ENCODE data around the gene KCTD16.

The KCTD16 gene

GRCh38 chr5:144336191-144336961 lies 165.7 kb downstream of the KCTD16 start:
- Mint-ChIP-seq H3K4me3 (no peak overlapping the region), H3K9me3 (peaks cover 3% of the 10 kb centered on the region), H3K36me3 (ENCODE audit: low read depth) (no peaks in the 10 kb centered on the region), H3K27ac (no peak overlapping the region), H3K27me3 (peaks cover 3% of the 10 kb centered on the region), H3K4me1 (ENCODE audit: low read depth) (no peaks in the 10 kb centered on the region)

- Mint-ChIP-seq H3K4me3 (no peak overlapping the region), H3K27ac (no peak overlapping the region), H3K27me3 (no peaks in the 10 kb centered on the region), H3K9me3 (peaks cover 4% of the 10 kb centered on the region), H3K36me3 (ENCODE audit: low read depth) (no peaks in the 10 kb centered on the region), H3K4me1 (ENCODE audit: low read depth) (no peaks in the 10 kb centered on the region)
These were observed 181.7 kb downstream of the KCTD16 start for GRCh38 chr5:144352330-144352729.

GRCh38 chr5:144352732-144353317 lies 182.2 kb downstream of the KCTD16 start:
- H3K36me3 Mint-ChIP-seq (ENCODE audit: low read depth): no peaks in the 10 kb centered on the region
- no peaks in the 10 kb centered on the region for H3K4me1 Mint-ChIP-seq (ENCODE audit: low read depth)
- H3K9me3 Mint-ChIP-seq: peaks cover 3% of the 10 kb centered on the region
- no peak overlapping the region for H3K4me3 Mint-ChIP-seq
- H3K27me3 Mint-ChIP-seq: no peaks in the 10 kb centered on the region
- no peak overlapping the region for H3K27ac Mint-ChIP-seq

- H3K27ac Mint-ChIP-seq: no peak overlapping the region
- no peak overlapping the region for H3K4me3 Mint-ChIP-seq
- no peaks in the 10 kb centered on the region for H3K4me1 Mint-ChIP-seq (ENCODE audit: low read depth)
- H3K27me3 Mint-ChIP-seq: no peaks in the 10 kb centered on the region
- H3K36me3 Mint-ChIP-seq (ENCODE audit: low read depth): no peaks in the 10 kb centered on the region
- H3K9me3 Mint-ChIP-seq: no peaks in the 10 kb centered on the region
These were observed 185.8 kb downstream of the KCTD16 start for GRCh38 chr5:144356489-144356888.

- H3K4me3 Mint-ChIP-seq: no peak overlapping the region
- no peaks in the 10 kb centered on the region for H3K36me3 Mint-ChIP-seq (ENCODE audit: low read depth)
- no peak overlapping the region for H3K27ac Mint-ChIP-seq
- H3K27me3 Mint-ChIP-seq: no peaks in the 10 kb centered on the region
- H3K9me3 Mint-ChIP-seq: no peaks in the 10 kb centered on the region
- H3K4me1 Mint-ChIP-seq (ENCODE audit: low read depth): no peaks in the 10 kb centered on the region
These were observed 190.7 kb downstream of the KCTD16 start for GRCh38 chr5:144361406-144361805.

- H3K9me3 Mint-ChIP-seq: no peaks in the 10 kb centered on the region
These were observed 195.2 kb downstream of the KCTD16 start for GRCh38 chr5:144365885-144366284.

GRCh38 chr5:144367991-144368390 lies 197.3 kb downstream of the KCTD16 start:
- Mint-ChIP-seq H3K4me3 (no peak overlapping the region), H3K27me3 (no peaks in the 10 kb centered on the region), H3K36me3 (ENCODE audit: low read depth) (no peaks in the 10 kb centered on the region), H3K9me3 (no peaks in the 10 kb centered on the region), H3K4me1 (ENCODE audit: low read depth) (no peaks in the 10 kb centered on the region), H3K27ac (no peak overlapping the region)

More at GRCh38 chr5:144365885-144366284, 195.2 kb downstream of the KCTD16 start:
- no peak overlapping the region for H3K4me3 Mint-ChIP-seq
- H3K4me1 Mint-ChIP-seq (ENCODE audit: low read depth): no peaks in the 10 kb centered on the region
- H3K27me3 Mint-ChIP-seq: no peaks in the 10 kb centered on the region
- no peak overlapping the region for H3K27ac Mint-ChIP-seq
- no peaks in the 10 kb centered on the region for H3K36me3 Mint-ChIP-seq (ENCODE audit: low read depth)

- Mint-ChIP-seq H3K4me1 (ENCODE audit: low read depth) (no peaks in the 10 kb centered on the region), H3K9me3 (no peaks in the 10 kb centered on the region), H3K36me3 (ENCODE audit: low read depth) (no peaks in the 10 kb centered on the region), H3K27me3 (no peaks in the 10 kb centered on the region), H3K4me3 (no peak overlapping the region), H3K27ac (no peak overlapping the region)
These were observed 197.9 kb downstream of the KCTD16 start for GRCh38 chr5:144368556-144368955.

GRCh38 chr5:144369006-144369405 lies 198.3 kb downstream of the KCTD16 start:
- H3K9me3 Mint-ChIP-seq: no peaks in the 10 kb centered on the region

GRCh38 chr5:144370273-144370672 lies 199.6 kb downstream of the KCTD16 start:
- no peak overlapping the region for H3K27ac Mint-ChIP-seq
- H3K4me3 Mint-ChIP-seq: no peak overlapping the region
- H3K9me3 Mint-ChIP-seq: no peaks in the 10 kb centered on the region
- H3K4me1 Mint-ChIP-seq (ENCODE audit: low read depth): no peaks in the 10 kb centered on the region
- H3K27me3 Mint-ChIP-seq: no peaks in the 10 kb centered on the region
- no peaks in the 10 kb centered on the region for H3K36me3 Mint-ChIP-seq (ENCODE audit: low read depth)

More at GRCh38 chr5:144369006-144369405, 198.3 kb downstream of the KCTD16 start:
- Mint-ChIP-seq H3K36me3 (ENCODE audit: low read depth) (no peaks in the 10 kb centered on the region), H3K27me3 (no peaks in the 10 kb centered on the region), H3K4me1 (ENCODE audit: low read depth) (no peaks in the 10 kb centered on the region), H3K27ac (no peak overlapping the region), H3K4me3 (no peak overlapping the region)

- Mint-ChIP-seq H3K36me3 (ENCODE audit: low read depth) (no peaks in the 10 kb centered on the region), H3K27ac (no peak overlapping the region), H3K27me3 (no peaks in the 10 kb centered on the region), H3K4me3 (no peak overlapping the region), H3K9me3 (no peaks in the 10 kb centered on the region), H3K4me1 (ENCODE audit: low read depth) (no peaks in the 10 kb centered on the region)
These were observed 204.0 kb downstream of the KCTD16 start for GRCh38 chr5:144374637-144375036.

GRCh38 chr5:144377207-144377606 lies 206.5 kb downstream of the KCTD16 start:
- H3K27ac Mint-ChIP-seq: no peak overlapping the region
- H3K36me3 Mint-ChIP-seq (ENCODE audit: low read depth): no peaks in the 10 kb centered on the region
- H3K4me3 Mint-ChIP-seq: no peak overlapping the region

GRCh38 chr5:144378681-144379080 lies 208.0 kb downstream of the KCTD16 start:
- Mint-ChIP-seq H3K27me3 (no peaks in the 10 kb centered on the region), H3K4me3 (no peak overlapping the region), H3K36me3 (ENCODE audit: low read depth) (no peaks in the 10 kb centered on the region), H3K9me3 (peaks cover 11% of the 10 kb centered on the region), H3K27ac (no peak overlapping the region), H3K4me1 (ENCODE audit: low read depth) (no peaks in the 10 kb centered on the region)

More at GRCh38 chr5:144377207-144377606, 206.5 kb downstream of the KCTD16 start:
- Mint-ChIP-seq H3K27me3 (no peaks in the 10 kb centered on the region), H3K9me3 (peaks cover 11% of the 10 kb centered on the region), H3K4me1 (ENCODE audit: low read depth) (no peaks in the 10 kb centered on the region)

GRCh38 chr5:144385597-144385996 lies 214.9 kb downstream of the KCTD16 start:
- Mint-ChIP-seq H3K36me3 (ENCODE audit: low read depth) (no peaks in the 10 kb centered on the region), H3K9me3 (peaks cover 8% of the 10 kb centered on the region), H3K27ac (no peak overlapping the region), H3K4me1 (ENCODE audit: low read depth) (no peaks in the 10 kb centered on the region), H3K27me3 (no peaks in the 10 kb centered on the region), H3K4me3 (no peak overlapping the region)

GRCh38 chr5:144386315-144386714 lies 215.6 kb downstream of the KCTD16 start:
- H3K9me3 Mint-ChIP-seq: peaks cover 4% of the 10 kb centered on the region
- H3K4me1 Mint-ChIP-seq (ENCODE audit: low read depth): no peaks in the 10 kb centered on the region
- no peaks in the 10 kb centered on the region for H3K36me3 Mint-ChIP-seq (ENCODE audit: low read depth)
- no peaks in the 10 kb centered on the region for H3K27me3 Mint-ChIP-seq
- no peak overlapping the region for H3K4me3 Mint-ChIP-seq
- H3K27ac Mint-ChIP-seq: no peak overlapping the region

- H3K4me3 Mint-ChIP-seq: no peak overlapping the region
- no peaks in the 10 kb centered on the region for H3K4me1 Mint-ChIP-seq (ENCODE audit: low read depth)
- no peaks in the 10 kb centered on the region for H3K36me3 Mint-ChIP-seq (ENCODE audit: low read depth)
- H3K27me3 Mint-ChIP-seq: no peaks in the 10 kb centered on the region
- H3K9me3 Mint-ChIP-seq: no peaks in the 10 kb centered on the region
- H3K27ac Mint-ChIP-seq: no peak overlapping the region
These were observed 219.5 kb downstream of the KCTD16 start for GRCh38 chr5:144390133-144390532.

All from stimulated activated naive CD8-positive, alpha-beta T cell treated with anti-CD3 and anti-CD28 coated beads, Interleukin-15, Interleukin-2, amounts not matched to agents 100 ng/mL and 50 ng/mL, for 24 hours (primary cell).